Left ventricle myocardium superior (tissue), 1 donor: Measurements from ENCODE around the gene LRP2BP. TPM values are rescaled to one million over a fixed set of nuclear protein-coding genes. Genes with fewer than 3 reads are reported as not detected.
"Not testable (repeated sequence)": the region's sequence is repeated elsewhere in the genome, so short reads cannot be mapped to it uniquely, and the experiment has no call there.

ENCODE experiments used
- ATAC-seq: fragments of 200-7000 bp; cut with Tn5 transposase; one replicate; pipeline ENCODE4 v1.9.1; 2020; ENCODE audit warnings: mild to moderate bottlenecking, moderate library complexity
- DNase-seq: peaks from one replicate; pipeline ENCODE4 v3.0.0-alpha.2; 2020
- intact Hi-C: fragments of 100-400 bp; cut with micrococcal nuclease; formaldehyde crosslinking; loops from one replicate; pipeline ENCODE4 v1.11.0; 2022
- total RNA-seq: library from RNA; stranded (reverse); fragmentation: NEBNext Ultra II Directional; extraction: Animal tissue kit (Norgen Biotek cat#: 25700); gene quantifications from one replicate; pipeline ENCODE4 v1.2.1, GENCODE V29; 2021
- donor health status: DM: no; HTN: yes; CAD: no; lungs with severe emphysema.

The LRP2BP gene
- total RNA-seq, 1 donor from 2014 or later, result 2.4 TPM

- no peak for DNase-seq
- intact Hi-C loops, result no loop called here
- no peak for ATAC-seq
Measured at GRCh38 chr4:185369731-185370130, 26.0 kb downstream of the LRP2BP start.

GRCh38 chr4:185364886-185365285 is 30.8 kb downstream of the LRP2BP start:
- intact Hi-C loops, result no loop called here
- DNase-seq (no peak), ATAC-seq (no peak)

GRCh38 chr4:185363251-185363650 is 32.5 kb downstream of the LRP2BP start:
- no peak for DNase-seq
- intact Hi-C loops, result no loop called here
- ATAC-seq, result no peak

GRCh38 chr4:185362570-185362969 is 33.2 kb downstream of the LRP2BP start:
- intact Hi-C loops, DNase-seq, ATAC-seq: not testable (repeated sequence)

GRCh38 chr4:185361872-185362271 is 33.9 kb downstream of the LRP2BP start:
- DNase-seq (no peak), ATAC-seq (no peak)
- intact Hi-C loops, result no loop called here

- ATAC-seq, result no peak
- intact Hi-C loops, result no loop called here
- DNase-seq, result no peak
Measured at GRCh38 chr4:185359767-185360446, 35.8 kb downstream of the LRP2BP start.

- intact Hi-C loops, result no loop called here
- DNase-seq, result no peak
- ATAC-seq, result no peak
Measured at GRCh38 chr4:185358959-185359358, 36.8 kb downstream of the LRP2BP start.

GRCh38 chr4:185358514-185358913 is 37.2 kb downstream of the LRP2BP start:
- DNase-seq, result no peak
- ATAC-seq, result no peak
- intact Hi-C loops, result no loop called here

- DNase-seq, result no peak
- intact Hi-C loops, result no loop called here
- no peak for ATAC-seq
Measured at GRCh38 chr4:185357733-185358440, 37.8 kb downstream of the LRP2BP start.

GRCh38 chr4:185357211-185357610 is 38.5 kb downstream of the LRP2BP start:
- DNase-seq (no peak), ATAC-seq (no peak)
- intact Hi-C loops, result no loop called here

GRCh38 chr4:185352741-185353140 is 43.0 kb downstream of the LRP2BP start:
- intact Hi-C loops, result no loop called here
- no peak for DNase-seq
- no peak for ATAC-seq

- no peak for ATAC-seq
- no peak for DNase-seq
- intact Hi-C loops, result no loop called here
Measured at GRCh38 chr4:185352202-185352601, 43.5 kb downstream of the LRP2BP start.

- intact Hi-C loops, result no loop called here
- no peak for DNase-seq
- no peak for ATAC-seq
Measured at GRCh38 chr4:185351691-185352090, 44.0 kb downstream of the LRP2BP start.

GRCh38 chr4:185346975-185347601 is 48.6 kb downstream of the LRP2BP start:
- intact Hi-C loops, result no loop called here
- ATAC-seq (no peak), DNase-seq (no peak)

- ATAC-seq, result no peak
- no peak for DNase-seq
- intact Hi-C loops, result no loop called here
Measured at GRCh38 chr4:185344743-185345538, 50.8 kb downstream of the LRP2BP start.

GRCh38 chr4:185343726-185344581 is 51.8 kb downstream of the LRP2BP start:
- intact Hi-C loops, result no loop called here
- ATAC-seq (peak; percentile 48), DNase-seq (no peak)

GRCh38 chr4:185341841-185342240 is 53.9 kb downstream of the LRP2BP start:
- no peak for DNase-seq
- intact Hi-C loops, result no loop called here
- no peak for ATAC-seq

GRCh38 chr4:185341377-185341776 is 54.3 kb downstream of the LRP2BP start:
- intact Hi-C loops, result no loop called here
- ATAC-seq, result no peak

GRCh38 chr4:185339941-185340340 is 55.8 kb downstream of the LRP2BP start:
- intact Hi-C loops, result no loop called here
- DNase-seq (no peak), ATAC-seq (no peak)

More at GRCh38 chr4:185341377-185341776, 54.3 kb downstream of the LRP2BP start:
- no peak for DNase-seq
